CD4-positive, alpha-beta T cell treated with Interleukin-17A for 1 hour (primary cell): ENCODE measurements around the gene POTEG.
"Not testable (repeated sequence)": the region's sequence is repeated elsewhere in the genome, so short reads cannot be mapped to it uniquely, and the experiment has no call there.

ENCODE experiments used
- DNase-seq: peaks from one replicate; pipeline ENCODE4 v3.0.0-alpha.2; 2020

Gene POTEG

DNA sequence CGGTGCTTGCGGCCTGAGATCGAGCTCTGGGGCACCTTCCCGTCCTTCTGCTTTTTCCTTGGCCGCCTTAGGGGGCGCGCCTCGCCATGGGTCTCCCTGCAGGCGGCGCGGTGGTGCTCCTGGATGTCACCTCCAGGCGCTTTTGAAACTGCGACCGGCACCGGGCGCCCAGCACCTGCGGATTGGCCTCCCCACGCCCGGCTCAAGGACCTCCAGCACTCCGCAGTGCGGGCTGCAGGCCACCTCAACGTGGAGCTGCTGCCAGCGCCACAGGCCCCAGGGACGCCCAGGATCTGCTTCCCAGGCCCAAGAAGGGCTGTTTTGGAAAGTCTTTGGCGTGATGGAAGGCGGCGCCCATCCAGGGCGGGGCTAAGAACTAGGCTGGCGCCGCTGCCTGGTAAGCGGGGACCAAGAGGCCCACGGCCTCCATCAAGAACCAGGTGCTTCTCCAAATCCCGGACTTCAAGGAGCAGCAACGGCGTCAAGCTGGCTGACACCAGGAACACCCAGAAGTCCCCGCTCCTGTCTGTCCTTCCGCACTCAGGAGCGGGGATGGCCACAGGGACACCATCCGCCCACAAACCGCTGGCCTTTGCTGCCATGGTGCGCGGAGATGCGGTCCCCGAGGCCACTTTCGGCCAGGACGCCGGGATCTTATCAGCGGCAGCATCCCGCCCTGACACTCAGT lies 61.2 kb downstream of the POTEG start:
- not testable (repeated sequence) for DNase-seq

DNA sequence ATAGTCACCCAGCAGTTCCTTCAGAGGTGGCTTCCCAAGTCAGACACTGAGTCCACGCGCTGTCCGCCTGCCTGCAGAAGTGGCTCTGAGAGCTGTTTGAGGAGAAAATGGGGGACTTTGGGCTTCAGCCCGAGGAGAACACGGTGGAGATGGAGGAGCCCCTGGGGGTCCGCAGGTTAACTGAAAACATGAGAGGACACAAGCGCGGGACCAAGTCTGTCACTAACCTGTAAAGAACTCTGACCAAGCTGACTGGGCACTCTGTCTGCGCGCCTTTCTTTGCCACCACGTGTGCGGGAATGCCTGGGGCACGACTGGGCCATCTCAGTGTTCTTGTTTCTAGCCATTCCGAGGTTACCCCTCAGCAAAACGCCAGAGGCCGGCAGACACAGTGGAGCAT lies 62.4 kb downstream of the POTEG start:
- not testable (repeated sequence) for DNase-seq

DNA sequence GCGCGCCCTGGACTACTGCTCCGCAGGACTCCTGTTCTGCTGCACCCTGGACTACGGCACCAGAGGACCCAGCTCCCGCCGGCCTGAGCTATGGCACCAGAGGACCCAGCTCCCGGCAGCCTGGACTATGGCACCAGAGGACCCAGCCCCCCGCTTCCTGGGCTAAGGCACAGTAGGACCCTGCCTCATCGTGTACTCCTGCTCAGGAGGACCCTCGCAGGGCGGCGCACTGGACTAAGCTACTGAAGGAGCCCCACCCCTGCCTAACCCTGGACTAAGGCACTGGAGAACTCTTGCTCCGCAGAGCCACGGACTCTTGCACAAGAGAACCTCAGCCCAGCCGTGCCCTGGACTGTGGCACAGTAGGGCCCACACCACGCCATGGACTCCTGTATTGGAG lies 71.3 kb downstream of the POTEG start:
- DNase-seq, result not testable (repeated sequence)

DNA sequence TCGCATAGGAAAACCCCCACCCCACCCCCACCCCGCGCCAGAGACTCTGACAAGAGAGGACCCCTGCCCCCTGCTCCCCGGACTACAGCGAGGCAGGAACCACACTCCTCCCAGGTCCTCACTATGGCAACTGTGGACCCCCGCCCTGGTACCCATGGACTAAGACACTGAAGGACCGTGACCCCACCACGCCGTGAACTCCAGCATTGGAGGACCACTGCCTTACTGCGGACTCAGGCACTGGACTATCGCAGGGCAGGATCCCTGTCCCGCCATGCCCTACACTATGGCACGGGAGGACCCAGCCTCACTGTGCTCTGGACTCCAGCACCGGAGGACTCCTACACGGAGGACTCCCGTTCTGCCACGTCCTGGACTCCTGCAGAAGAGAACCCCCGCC lies 71.8 kb downstream of the POTEG start:
- DNase-seq, result not testable (repeated sequence)

DNA sequence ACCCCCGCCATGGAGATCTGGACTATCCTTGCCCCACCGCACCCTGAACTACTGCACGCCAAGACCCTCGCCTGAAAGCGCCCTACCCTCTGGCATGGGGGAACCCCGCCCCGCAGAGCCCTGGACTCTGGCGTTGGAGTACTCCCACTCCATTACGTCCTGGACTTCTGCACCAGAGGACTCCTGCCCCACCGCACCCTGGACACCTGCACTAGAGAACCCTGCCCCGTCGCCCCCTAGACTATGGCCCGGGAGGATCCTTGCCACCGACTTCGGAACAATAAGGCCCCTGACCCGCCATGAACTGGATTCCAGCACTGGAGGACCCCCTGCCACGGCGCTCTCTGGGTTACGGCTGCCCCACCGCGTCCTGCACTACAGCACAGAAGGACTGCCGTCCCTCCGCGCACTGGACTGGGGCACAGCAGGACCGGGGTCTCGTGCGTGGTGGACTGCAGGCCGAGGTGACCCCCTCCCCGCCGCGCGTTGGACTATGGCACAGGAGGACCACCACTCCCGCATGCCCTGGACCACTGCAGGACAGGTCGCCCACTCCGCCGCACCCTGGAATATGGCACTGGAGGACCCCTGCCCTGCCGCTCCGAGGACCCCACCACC lies 72.4 kb downstream of the POTEG start:
- not testable (repeated sequence) for DNase-seq

DNA sequence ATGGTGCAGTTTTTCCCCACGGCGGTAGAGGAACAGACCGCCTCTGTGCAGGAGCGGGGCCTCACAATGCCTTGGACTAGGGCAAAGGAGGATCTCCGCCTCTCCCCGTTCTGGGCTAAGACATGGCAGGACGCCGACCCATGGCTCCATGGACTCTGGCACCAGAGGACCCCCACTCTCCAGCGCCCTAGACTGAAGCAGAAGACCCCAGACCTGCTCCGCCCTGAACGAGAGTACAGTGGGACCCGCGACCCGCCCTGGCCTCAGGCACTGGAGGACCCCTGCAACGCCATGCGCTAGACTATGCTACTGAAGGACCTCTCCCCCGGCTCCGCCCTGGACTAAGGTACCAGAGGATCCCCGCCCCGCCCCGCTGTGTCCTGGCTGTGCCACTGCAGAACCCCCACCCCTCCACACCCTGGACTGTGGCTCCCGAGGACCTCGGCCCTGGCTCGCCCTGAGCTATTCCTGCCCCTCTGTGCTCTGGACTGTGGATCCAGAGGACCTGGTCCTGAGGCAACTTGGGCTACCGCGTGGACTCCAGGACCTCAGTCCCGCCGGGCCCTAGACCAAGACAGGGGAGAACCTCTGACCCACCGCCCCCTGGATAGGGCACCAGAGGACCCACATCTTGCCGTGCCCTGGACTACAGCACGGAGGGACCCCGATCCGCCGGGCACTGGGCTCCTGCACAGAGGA lies 73.1 kb downstream of the POTEG start:
- not testable (repeated sequence) for DNase-seq
